Measurements from ENCODE around the gene GRK3.
"Not testable (repeated sequence)": the region's sequence is repeated elsewhere in the genome, so short reads cannot be mapped to it uniquely, and the experiment has no call there.

GRK3 gene
- 3.1 to 21.3 (median 12.8) reads per million in 3 experiments for total RNA-seq

GRCh38 chr22:25564320-25564978 is at the start of gene GRK3:
Gene GRK3, plus strand, starts transcription at chr22:25564675. Its CDS starts 366 bp downstream, at chr22:25565041.
- DNase-seq: peak; percentile 21

- no peak for DNase-seq
Measured at GRCh38 chr22:25518000-25518663, 46.3 kb upstream of the GRK3 start.

- DNase-seq: no peak
Measured at GRCh38 chr22:25525376-25525775, 39.1 kb upstream of the GRK3 start.

GRCh38 chr22:25525804-25526584 is 38.5 kb upstream of the GRK3 start:
- DNase-seq: not testable (repeated sequence)

- DNase-seq: not testable (repeated sequence)
Measured at GRCh38 chr22:25527016-25527415, 37.5 kb upstream of the GRK3 start.

- not testable (repeated sequence) for DNase-seq
Measured at GRCh38 chr22:25528068-25528467, 36.4 kb upstream of the GRK3 start.

- not testable (repeated sequence) for DNase-seq
Measured at GRCh38 chr22:25529059-25529458, 35.4 kb upstream of the GRK3 start.

GRCh38 chr22:25529541-25530137 is 34.8 kb upstream of the GRK3 start:
- not testable (repeated sequence) for DNase-seq

GRCh38 chr22:25531677-25532076 is 32.8 kb upstream of the GRK3 start:
- not testable (repeated sequence) for DNase-seq

- DNase-seq: no peak
Measured at GRCh38 chr22:25534724-25535123, 29.8 kb upstream of the GRK3 start.

- DNase-seq: no peak
Measured at GRCh38 chr22:25536589-25536988, 27.9 kb upstream of the GRK3 start.

GRCh38 chr22:25540166-25540907 is 24.1 kb upstream of the GRK3 start:
- DNase-seq: no peak

GRCh38 chr22:25540908-25541660 is 23.4 kb upstream of the GRK3 start:
- no peak for DNase-seq

GRCh38 chr22:25542191-25542590 is 22.3 kb upstream of the GRK3 start:
- no peak for DNase-seq

- DNase-seq: no peak
Measured at GRCh38 chr22:25542720-25543402, 21.6 kb upstream of the GRK3 start.

- DNase-seq: no peak
Measured at GRCh38 chr22:25545146-25545545, 19.3 kb upstream of the GRK3 start.

- no peak for DNase-seq
Measured at GRCh38 chr22:25545672-25546071, 18.8 kb upstream of the GRK3 start.

- no peak for DNase-seq
Measured at GRCh38 chr22:25546242-25546641, 18.2 kb upstream of the GRK3 start.

- no peak for DNase-seq
Measured at GRCh38 chr22:25546751-25547150, 17.7 kb upstream of the GRK3 start.

GRCh38 chr22:25548866-25549464 is 15.5 kb upstream of the GRK3 start:
- DNase-seq: no peak

GRCh38 chr22:25551396-25551795 is 13.1 kb upstream of the GRK3 start:
- DNase-seq: no peak

All from central memory CD4-positive, alpha-beta T cell (primary cell).